ENCODE results near the gene MZT1.

GRCh38 chr13:72740015-72740414, 12.6 kb upstream of the MZT1 start:
- no peak for TF ChIP-seq CTCF (IDR thresholded peaks at IDR 0.05)
- TF ChIP-seq POLR2A (IDR thresholded peaks at IDR 0.05): no peak
